Measurements from ENCODE around the gene OR51V1.
"Not testable (repeated sequence)": the region's sequence is repeated elsewhere in the genome, so short reads cannot be mapped to it uniquely, and the experiment has no call there.

Gene OR51V1

DNA sequence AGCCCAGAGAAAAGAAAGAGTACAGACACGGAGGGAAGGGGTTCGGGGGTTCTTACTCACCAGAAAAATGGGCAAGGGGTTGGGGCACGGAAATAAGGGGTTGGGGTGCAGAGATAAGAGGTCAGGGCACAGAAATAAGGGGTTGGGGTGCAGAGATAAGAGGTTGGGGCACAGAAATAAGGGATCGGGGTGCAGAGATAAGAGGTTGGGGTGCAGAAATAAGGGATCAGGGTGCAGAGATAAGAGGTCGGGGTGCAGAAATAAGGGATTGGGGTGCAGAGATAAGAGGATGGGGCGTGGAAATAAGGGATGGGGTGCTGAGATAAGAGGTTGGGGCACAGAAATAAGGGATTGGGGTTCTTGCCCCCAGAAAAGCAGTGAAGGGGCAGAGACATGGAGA, 35.7 kb downstream of the OR51V1 start:
- DNase-seq (ENCODE audit: low read depth) = not testable (repeated sequence)

DNA sequence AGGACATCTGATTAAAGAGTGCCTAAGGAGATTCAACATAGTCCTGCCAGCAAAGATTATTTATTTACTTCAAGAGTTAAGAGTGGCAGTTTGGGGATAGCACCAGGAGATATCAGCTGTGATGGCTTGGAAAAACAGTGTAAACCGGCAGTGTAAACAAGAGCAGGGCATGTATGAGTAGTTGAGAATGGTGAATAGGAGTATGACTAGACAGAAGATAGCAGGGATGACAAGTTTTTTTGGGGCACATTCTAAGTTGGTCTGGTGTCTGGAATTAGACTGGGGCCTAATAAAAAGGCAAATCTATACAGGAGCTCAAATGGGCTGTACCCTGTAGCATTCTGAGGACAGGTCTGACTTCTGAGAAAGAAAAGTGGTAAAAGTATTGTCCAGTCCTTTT, 39.4 kb downstream of the OR51V1 start:
- DNase-seq (ENCODE audit: low read depth) = not testable (repeated sequence)

DNA sequence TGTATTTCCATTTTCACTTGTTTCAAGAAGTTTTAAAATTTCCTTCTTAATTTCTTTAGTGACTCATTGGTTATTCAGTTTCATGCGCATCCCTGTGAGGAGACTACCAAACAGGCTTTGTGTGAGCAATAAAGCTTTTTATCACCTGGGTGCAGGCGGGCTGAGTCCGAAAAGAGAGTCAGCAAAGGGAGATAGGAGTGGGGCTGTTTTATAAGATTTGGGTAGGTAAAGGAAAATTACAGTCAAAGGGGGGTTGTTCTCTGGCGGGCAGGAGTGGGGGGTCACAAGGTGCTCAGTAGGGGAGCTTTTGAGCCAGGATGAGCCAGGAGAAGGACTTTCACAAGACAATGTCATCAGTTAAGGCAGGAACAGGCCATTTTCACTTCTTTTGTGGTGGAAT, 40.3 kb downstream of the OR51V1 start:
- not testable (repeated sequence) for DNase-seq (ENCODE audit: low read depth)

DNA sequence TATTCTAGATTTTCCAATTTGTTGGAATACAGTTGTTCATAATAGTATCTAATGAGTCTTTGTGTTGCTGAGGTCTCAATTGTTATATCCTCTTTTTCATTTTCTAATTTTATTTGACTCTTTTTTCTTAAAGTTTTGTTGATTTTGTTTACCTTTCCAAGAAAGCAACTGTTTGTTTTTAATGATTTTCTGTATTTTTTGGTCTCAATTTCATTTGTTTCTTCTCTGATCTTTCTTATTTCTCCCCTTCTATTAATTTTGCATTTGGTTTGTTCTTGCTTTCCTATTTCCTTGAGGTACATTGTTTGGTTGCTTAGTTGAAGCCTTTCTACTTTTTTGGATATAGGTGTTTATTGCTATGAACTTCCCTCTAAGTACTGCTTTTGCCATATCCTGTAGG, 40.7 kb downstream of the OR51V1 start:
- no peak for DNase-seq (ENCODE audit: low read depth)

DNA sequence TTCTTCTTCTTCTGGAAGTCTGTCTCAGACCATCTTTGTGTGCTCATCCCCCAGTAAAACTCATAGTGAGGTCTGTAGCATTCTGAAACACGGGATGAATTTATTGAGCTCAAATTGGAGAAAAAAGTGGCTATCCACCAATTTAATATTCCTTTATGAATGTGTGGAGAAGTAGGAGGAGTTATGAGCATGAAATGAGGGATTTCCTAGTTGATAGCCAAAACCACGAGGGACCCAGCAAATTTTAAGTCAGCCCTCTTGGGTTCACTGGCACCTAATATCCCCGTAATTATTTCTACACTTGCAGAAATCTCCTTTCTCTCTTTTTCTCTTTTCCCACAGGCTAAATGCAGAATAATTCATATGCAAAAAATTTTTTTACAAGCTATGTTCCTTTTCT, 45.8 kb downstream of the OR51V1 start, which contains the start of gene OR52A1:
Gene OR52A1 (minus strand): TSS at position 101 of the 400 bp plus-strand sequence. CDS start 2,388 bp downstream, outside the sequence.
- DNase-seq (ENCODE audit: low read depth) = no peak

DNA sequence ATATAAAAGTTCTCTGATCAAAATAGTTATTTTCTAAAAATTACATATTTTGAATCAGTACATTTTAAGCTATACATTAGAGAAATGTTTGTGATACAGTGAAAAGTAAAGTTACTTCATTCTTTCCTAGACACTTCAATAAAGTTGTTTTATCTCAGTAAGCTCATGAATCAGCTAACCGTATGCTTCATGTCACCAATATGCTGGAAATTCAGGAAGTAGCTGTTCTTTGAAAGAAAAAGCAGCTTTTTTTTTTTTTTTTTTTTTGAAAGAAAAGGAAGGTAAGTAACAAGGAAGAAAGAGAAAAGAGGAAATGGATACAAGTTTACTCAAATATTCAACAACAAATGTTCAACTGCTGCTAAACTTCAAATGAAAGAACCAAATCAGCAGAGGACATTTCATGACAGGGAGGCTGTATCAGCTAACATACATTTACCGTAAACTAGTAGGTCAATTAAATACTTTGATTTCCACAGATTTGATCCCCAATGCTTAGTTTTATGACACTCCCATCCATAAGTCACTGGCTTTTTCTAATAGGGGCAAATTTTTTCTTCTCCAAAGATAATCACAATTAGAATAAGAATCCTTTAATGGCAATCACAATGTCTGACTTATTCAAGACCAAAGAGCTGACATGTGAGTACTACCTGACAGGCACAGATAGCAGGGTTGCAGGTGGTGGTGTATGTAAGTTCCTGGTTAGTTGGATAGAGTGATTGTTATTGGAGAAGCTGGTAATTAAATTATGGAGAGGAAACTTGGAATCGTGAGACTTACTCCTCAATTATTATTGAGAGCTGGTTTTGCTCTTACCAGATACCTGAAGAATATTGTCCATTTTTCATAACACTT, 46.7 kb downstream of the OR51V1 start:
- no peak for DNase-seq (ENCODE audit: low read depth)

DNA sequence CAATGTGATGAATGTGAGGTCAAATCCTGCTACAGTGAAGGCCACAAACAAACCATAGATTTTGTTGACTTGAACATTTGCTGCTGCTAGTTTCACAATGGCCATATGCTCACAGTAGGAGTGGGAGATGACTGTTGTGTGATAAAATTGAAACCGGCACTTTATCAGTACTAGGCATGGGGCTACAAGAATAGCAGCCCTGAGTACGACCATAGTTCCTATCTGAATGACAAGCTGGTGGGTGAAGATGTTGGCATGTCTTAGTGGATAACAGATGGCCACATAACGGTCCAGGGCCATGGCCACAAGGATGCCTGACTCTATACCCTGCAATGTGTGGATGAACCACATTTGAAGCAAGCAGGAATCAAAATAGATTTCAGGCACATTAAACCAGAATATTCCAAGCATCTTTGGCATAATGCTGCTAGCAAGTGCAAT, 48.7 kb downstream of the OR51V1 start:
- DNase-seq (ENCODE audit: low read depth) = no peak

All from stimulated activated CD8-positive, alpha-beta memory T cell treated with anti-CD3 and anti-CD28 coated beads, Interleukin-12 subunit alpha, Interleukin-12 subunit beta, amount 100 ng/mL, for 4 hours (primary cell).